K562 (cell line): ENCODE results near the gene HOXD13.

ENCODE experiments used
- BRD4 ChIP-seq: fragments of 200-600 bp; sonication (generic); IDR thresholded peaks from 2 replicates; pipeline ENCODE4 v1.6.1; 2017; ENCODE audit warnings: inconsistent platforms
- CTCF ChIP-seq, 3 experiments: IDR thresholded peaks in 2 of 3; conservative IDR thresholded peaks in 1 of 3; 2 replicates each; pipeline ENCODE4 v1.5.1; 2011 to 2012; ENCODE audit warnings: low read length in 3 of 3, mild to moderate bottlenecking in 3 of 3, control low read depth in 2 of 3, improper control_type of control experiment in 1 of 3, inconsistent platforms in 1 of 3, low read depth in 1 of 3, mixed read lengths in 1 of 3, moderate library complexity in 1 of 3; ENCODE audit not compliant: insufficient read depth in 2 of 3
- EP300 ChIP-seq: IDR thresholded peaks from 2 replicates; pipeline ENCODE4 v1.6.1; 2012; ENCODE audit warnings: low read length, improper control_type of control experiment
- HDAC3 ChIP-seq: fragments of 450-650 bp; IDR thresholded peaks from 2 replicates; pipeline ENCODE4 v1.6.1; 2018; ENCODE audit warnings: borderline replicate concordance, mild to moderate bottlenecking, moderate library complexity; ENCODE audit not compliant: partially characterized antibody
- HLTF ChIP-seq: fragments of 450-650 bp; IDR thresholded peaks from 2 replicates; pipeline ENCODE4 v1.6.1; 2016
- MAX ChIP-seq: sonication (generic); formaldehyde crosslinking; IDR thresholded peaks from 2 replicates; pipeline ENCODE4 v1.9.0; 2022; ENCODE audit warnings: mild to moderate bottlenecking, missing genetic modification reagents
- NFATC3 ChIP-seq: fragments of 450-650 bp; IDR thresholded peaks from 2 replicates; pipeline ENCODE4 v1.6.1; 2017; ENCODE audit warnings: mild to moderate bottlenecking
- RAD21 ChIP-seq, 2 experiments: fragments of 250-450 bp in 1 of 2; fragments of 450-650 bp in 1 of 2; sonication (Bioruptor Pico) in 1 of 2; formaldehyde crosslinking in 1 of 2; IDR thresholded peaks in 1 of 2; conservative IDR thresholded peaks in 1 of 2; 2 replicates each; pipeline versions ENCODE4 v1.4.0 to v1.8.0; 2020 to 2022; ENCODE audit warnings: mild to moderate bottlenecking in 2 of 2, moderate library complexity in 1 of 2
- SMC3 ChIP-seq: conservative IDR thresholded peaks from 2 replicates; pipeline ENCODE4 v1.6.1; 2011; ENCODE audit warnings: low read depth, low read length, improper control_type of control experiment; ENCODE audit not compliant: insufficient read depth
- U2AF1 ChIP-seq: fragments of 200-400 bp; formaldehyde crosslinking; optimal IDR thresholded peaks from 2 replicates; pipeline ENCODE3; 2017; ENCODE audit warnings: mild to moderate bottlenecking, low read depth, low read length, moderate library complexity
- ZNF785 ChIP-seq: fragments of 250-450 bp; sonication (Bioruptor Pico); IDR thresholded peaks from 2 replicates; pipeline ENCODE4 v1.4.0; 2020; ENCODE audit warnings: mild to moderate bottlenecking

DNA sequence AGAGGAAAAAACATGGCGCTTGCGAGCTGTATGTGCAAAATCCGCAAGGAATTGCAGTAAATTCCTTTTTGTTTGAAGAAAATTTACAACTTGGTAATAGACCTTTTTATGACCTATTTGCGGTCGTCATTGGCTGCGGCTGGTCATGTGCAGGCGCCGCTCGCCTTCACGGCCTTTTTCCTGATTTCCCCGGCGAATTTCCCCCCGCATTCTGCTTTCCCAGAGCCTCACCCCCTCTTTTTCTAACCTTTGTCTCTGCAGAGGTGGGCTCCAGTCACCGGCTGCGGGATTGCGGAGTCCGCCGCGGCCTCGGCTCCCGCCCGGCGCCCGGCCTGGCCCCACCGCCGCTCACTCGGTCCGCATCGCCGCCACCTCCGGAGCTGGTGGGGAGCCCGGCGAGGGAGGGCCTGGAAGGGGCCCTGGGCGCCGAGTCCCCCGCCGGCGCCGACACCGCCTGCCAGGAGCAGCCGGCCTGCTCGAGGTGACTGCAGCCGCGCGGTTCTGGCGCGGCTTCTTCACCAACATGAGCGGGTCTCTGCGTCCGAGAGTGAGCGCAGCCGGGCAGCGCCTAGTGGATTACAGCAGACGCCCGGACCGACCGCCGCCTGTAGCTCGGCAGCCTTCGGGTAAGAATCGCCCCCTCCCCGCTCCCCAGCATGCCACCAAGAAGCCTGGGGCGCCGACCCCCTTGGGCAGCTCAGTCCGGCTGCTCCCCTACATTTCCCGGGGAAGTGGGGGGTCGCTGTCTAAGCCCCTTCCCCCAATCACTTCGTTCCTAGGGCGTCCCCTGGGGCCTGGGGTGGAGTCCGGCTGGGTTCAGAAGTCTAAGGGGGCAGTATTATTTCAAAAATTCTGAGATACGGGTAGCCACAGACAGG, 44.1 kb downstream of the HOXD13 start:
- no peak for TF ChIP-seq CTCF (IDR thresholded peaks at IDR 0.05 in 2 of 3, conservative IDR thresholded peaks at IDR 0.05 in 1 of 3; ENCODE audit: insufficient read depth in 2 of 3, low read depth in 1 of 3, low read length in 3 of 3)
- no peak for TF ChIP-seq MAX (CRISPR knock-in tag)
- TF ChIP-seq EP300, result no peak
- TF ChIP-seq U2AF1, result no peak
- no peak for TF ChIP-seq BRD4
- no peak for TF ChIP-seq SMC3
- no peak for TF ChIP-seq NFATC3
- no peak for TF ChIP-seq ZNF785 (CRISPR knock-in tag)
- no peak for TF ChIP-seq RAD21 (CRISPR knock-in tag; conservative IDR thresholded peaks at IDR 0.05 in 1 of 2, IDR thresholded peaks at IDR 0.05 in 1 of 2)
- TF ChIP-seq HLTF, result no peak
- no peak for TF ChIP-seq HDAC3
